Mammary epithelial cell (primary cell): ENCODE data around the gene SLC17A2.

ENCODE experiments used
- CTCF ChIP-seq, 2 donors: IDR thresholded peaks in 1 of 2; conservative IDR thresholded peaks in 1 of 2; 2 replicates each; pipeline ENCODE4 v1.5.1; 2011 to 2012; ENCODE audit warnings: inconsistent platforms in 2 of 2, low read length in 2 of 2, mild to moderate bottlenecking in 2 of 2, control low read depth in 1 of 2, low read depth in 1 of 2; ENCODE audit not compliant: insufficient read depth in 1 of 2; ENCODE audit errors: extremely low read depth in 1 of 2
- EZH2 ChIP-seq: IDR thresholded peaks from 2 replicates; pipeline ENCODE4 v1.6.1; 2012; ENCODE audit warnings: low read length, inconsistent platforms, borderline replicate concordance

- TF ChIP-seq CTCF (conservative IDR thresholded peaks at IDR 0.05 in 1 of 2, IDR thresholded peaks at IDR 0.05 in 1 of 2; ENCODE audit: extremely low read depth in 1 of 2, insufficient read depth in 1 of 2, low read depth in 1 of 2, low read length in 2 of 2) (no peak), EZH2 (no peak)
Measured at GRCh38 chr6:25921525-25922203, 8.8 kb downstream of the SLC17A2 start.
